ENCODE measurements around the gene ZNF556. TPM values are rescaled to one million over a fixed set of nuclear protein-coding genes. Genes with fewer than 3 reads are reported as not detected.

The ZNF556 gene
- total RNA-seq, 1 donor from 2014 or later, result not detected

DNA sequence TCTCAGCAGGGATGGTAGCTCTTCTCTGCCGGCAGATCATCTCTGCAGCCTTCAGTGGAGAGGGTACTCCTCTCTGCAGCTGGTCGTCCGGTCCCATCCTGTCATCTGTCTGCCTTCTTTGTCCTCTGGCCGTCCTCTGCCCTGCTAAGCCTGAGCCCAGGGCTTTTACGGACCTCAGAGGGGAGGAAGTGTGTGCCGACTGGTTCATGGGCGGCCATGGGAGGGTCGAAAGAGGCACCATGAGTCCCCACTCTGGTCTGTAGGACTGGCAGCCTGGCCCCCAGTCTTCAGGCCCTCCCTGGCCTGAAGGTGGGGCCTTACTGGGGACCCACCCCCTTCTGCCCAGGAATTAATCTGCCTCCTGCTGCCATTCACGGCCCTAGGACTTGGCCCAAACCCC lies 43.5 kb upstream of the ZNF556 start:
- Mint-ChIP-seq H3K36me3 (ENCODE audit: unreplicated experiment) (peaks cover 25% of the 10 kb centered on the region), H3K4me1 (ENCODE audit: low read depth, unreplicated experiment) (no peaks in the 10 kb centered on the region), H3K27ac (ENCODE audit: unreplicated experiment) (no peak overlapping the region), H3K27me3 (ENCODE audit: unreplicated experiment) (no peaks in the 10 kb centered on the region), H3K4me3 (ENCODE audit: unreplicated experiment) (no peak overlapping the region), H3K9me3 (ENCODE audit: unreplicated experiment) (peaks cover 11% of the 10 kb centered on the region)
- DNase-seq, result no peak
- TF ChIP-seq, protein P1, sequence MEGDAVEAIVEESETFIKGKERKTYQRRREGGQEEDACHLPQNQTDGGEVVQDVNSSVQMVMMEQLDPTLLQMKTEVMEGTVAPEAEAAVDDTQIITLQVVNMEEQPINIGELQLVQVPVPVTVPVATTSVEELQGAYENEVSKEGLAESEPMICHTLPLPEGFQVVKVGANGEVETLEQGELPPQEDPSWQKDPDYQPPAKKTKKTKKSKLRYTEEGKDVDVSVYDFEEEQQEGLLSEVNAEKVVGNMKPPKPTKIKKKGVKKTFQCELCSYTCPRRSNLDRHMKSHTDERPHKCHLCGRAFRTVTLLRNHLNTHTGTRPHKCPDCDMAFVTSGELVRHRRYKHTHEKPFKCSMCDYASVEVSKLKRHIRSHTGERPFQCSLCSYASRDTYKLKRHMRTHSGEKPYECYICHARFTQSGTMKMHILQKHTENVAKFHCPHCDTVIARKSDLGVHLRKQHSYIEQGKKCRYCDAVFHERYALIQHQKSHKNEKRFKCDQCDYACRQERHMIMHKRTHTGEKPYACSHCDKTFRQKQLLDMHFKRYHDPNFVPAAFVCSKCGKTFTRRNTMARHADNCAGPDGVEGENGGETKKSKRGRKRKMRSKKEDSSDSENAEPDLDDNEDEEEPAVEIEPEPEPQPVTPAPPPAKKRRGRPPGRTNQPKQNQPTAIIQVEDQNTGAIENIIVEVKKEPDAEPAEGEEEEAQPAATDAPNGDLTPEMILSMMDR (IDR thresholded peaks at IDR 0.05; ENCODE audit: partially characterized antibody, unreplicated experiment), result no peak

DNA sequence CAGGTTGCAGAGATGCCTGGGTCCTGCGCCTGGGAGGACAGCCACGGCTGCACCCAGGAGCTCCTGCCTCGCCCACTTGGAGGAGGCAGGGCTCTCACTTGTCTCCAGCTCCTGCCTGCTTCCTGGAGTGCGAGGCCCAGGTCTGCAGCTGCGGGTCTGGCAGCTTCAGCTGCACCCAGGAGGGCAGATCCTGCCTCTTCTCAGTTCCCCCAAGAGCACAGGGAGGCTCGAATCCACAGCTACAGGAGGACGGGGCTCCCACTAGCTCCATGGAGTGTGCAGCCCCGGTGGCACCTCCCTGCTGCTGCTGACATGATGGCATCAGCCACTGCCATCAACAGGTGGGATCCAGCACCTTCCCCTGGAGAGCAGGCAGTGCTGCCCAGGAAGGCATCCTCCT lies 43.0 kb upstream of the ZNF556 start:
- H3K4me1 Mint-ChIP-seq (ENCODE audit: low read depth, unreplicated experiment), result no peaks in the 10 kb centered on the region
- no peaks in the 10 kb centered on the region for H3K27me3 Mint-ChIP-seq (ENCODE audit: unreplicated experiment)
- TF ChIP-seq, protein P1 (IDR thresholded peaks at IDR 0.05; ENCODE audit: partially characterized antibody, unreplicated experiment), result no peak
- no peak for DNase-seq
- peaks cover 12% of the 10 kb centered on the region for H3K9me3 Mint-ChIP-seq (ENCODE audit: unreplicated experiment)
- H3K27ac Mint-ChIP-seq (ENCODE audit: unreplicated experiment), result no peak overlapping the region
- peaks cover 27% of the 10 kb centered on the region for H3K36me3 Mint-ChIP-seq (ENCODE audit: unreplicated experiment)
- no peak overlapping the region for H3K4me3 Mint-ChIP-seq (ENCODE audit: unreplicated experiment)

DNA sequence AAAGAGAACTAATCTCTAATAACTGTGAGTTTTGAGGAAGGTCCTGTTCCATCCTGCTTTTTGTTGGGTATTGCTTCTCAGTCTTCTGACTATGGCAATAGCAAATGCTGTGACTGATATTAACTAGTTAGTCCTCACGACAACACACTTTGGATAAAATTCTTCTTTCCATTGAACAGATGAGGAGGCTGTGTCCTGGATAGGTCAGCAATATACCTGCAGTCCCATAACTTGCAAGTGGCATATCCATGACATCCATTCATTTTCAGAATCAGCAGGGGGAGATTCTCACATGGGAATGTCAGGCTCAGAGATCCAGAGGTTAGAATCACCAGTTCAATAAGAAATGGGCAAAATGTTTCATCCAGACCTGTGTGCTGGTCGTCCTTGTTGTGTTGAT lies 40.1 kb upstream of the ZNF556 start:
- H3K36me3 Mint-ChIP-seq (ENCODE audit: unreplicated experiment), result peaks cover 31% of the 10 kb centered on the region
- no peaks in the 10 kb centered on the region for H3K4me1 Mint-ChIP-seq (ENCODE audit: low read depth, unreplicated experiment)
- no peak overlapping the region for H3K4me3 Mint-ChIP-seq (ENCODE audit: unreplicated experiment)
- H3K27me3 Mint-ChIP-seq (ENCODE audit: unreplicated experiment), result no peaks in the 10 kb centered on the region
- TF ChIP-seq, protein P1 (IDR thresholded peaks at IDR 0.05; ENCODE audit: partially characterized antibody, unreplicated experiment), result no peak
- no peak for DNase-seq
- no peak overlapping the region for H3K27ac Mint-ChIP-seq (ENCODE audit: unreplicated experiment)
- peaks cover 12% of the 10 kb centered on the region for H3K9me3 Mint-ChIP-seq (ENCODE audit: unreplicated experiment)

DNA sequence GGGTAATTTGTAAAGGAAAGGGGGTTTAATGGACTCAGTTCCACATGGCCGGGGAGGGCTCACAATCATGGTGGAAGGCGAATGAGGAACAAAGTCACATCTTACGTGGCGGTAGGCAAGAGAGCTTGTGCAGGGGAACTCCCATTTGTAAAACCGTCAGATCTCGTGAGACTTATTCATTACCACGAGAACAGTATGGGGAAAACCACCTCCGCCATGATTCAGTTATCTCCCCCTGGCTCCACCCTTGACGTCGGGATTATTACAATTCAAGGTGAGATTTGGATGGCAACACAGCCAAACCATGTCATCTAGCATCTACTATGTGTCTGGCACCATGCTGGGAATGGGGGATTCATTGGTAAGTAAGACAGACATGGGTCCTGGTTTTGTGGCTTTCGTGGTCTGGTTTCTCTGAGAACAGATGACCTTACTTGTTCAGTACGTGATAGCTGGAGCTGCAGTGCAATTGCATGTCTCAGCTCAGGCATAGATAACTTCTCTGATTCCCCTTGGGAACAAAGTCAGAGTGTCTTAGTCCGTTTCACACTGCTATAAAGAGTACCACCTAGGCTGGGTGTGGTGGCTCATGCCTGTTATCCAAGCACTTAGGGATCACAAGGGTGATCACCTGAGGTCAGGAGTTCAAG lies 39.2 kb upstream of the ZNF556 start:
- peaks cover 15% of the 10 kb centered on the region for H3K9me3 Mint-ChIP-seq (ENCODE audit: unreplicated experiment)

DNA sequence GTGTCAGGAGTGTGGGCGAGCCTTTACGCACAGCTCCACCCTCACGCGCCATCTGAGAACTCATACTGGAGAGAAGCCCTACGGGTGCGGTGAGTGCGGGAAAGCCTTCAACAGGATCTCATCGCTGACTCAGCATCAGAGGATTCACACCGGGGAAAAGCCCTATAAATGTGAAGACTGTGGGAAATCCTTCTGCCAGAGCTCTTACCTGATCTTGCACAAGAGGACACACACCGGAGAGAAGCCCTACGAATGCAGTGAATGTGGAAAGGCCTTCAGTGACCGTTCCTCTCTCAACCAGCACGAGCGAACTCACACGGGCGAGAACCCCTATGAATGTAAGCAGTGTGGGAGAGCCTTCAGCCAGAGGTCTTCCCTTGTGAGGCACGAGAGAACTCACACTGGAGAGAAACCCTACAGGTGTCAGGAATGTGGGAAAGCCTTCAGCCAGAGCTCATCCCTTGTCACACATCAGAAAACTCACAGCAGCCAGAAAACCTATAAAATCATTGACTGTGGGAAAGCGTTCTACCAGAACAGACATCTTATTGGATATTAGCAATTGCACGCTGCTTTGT lies 32.8 kb upstream of the ZNF556 start:
- Mint-ChIP-seq H3K36me3 (ENCODE audit: unreplicated experiment) (peaks cover 49% of the 10 kb centered on the region), H3K4me1 (ENCODE audit: low read depth, unreplicated experiment) (no peaks in the 10 kb centered on the region), H3K9me3 (ENCODE audit: unreplicated experiment) (peaks cover 35% of the 10 kb centered on the region), H3K27ac (ENCODE audit: unreplicated experiment) (no peak overlapping the region), H3K4me3 (ENCODE audit: unreplicated experiment) (no peak overlapping the region), H3K27me3 (ENCODE audit: unreplicated experiment) (no peaks in the 10 kb centered on the region)
- TF ChIP-seq, protein P1 (IDR thresholded peaks at IDR 0.05; ENCODE audit: partially characterized antibody, unreplicated experiment), result no peak
- DNase-seq, result no peak

More for the DNA sequence above, 39.2 kb upstream of the ZNF556 start:
- no peak overlapping the region for H3K4me3 Mint-ChIP-seq (ENCODE audit: unreplicated experiment)
- no peak for DNase-seq
- no peaks in the 10 kb centered on the region for H3K27me3 Mint-ChIP-seq (ENCODE audit: unreplicated experiment)
- H3K4me1 Mint-ChIP-seq (ENCODE audit: low read depth, unreplicated experiment), result no peaks in the 10 kb centered on the region
- H3K27ac Mint-ChIP-seq (ENCODE audit: unreplicated experiment), result no peak overlapping the region
- H3K36me3 Mint-ChIP-seq (ENCODE audit: unreplicated experiment), result peaks cover 39% of the 10 kb centered on the region
- TF ChIP-seq, protein P1 (IDR thresholded peaks at IDR 0.05; ENCODE audit: partially characterized antibody, unreplicated experiment), result no peak

All from glutamatergic neuron (in vitro differentiated cells).